ENCODE results near the gene ZNF462. TPM values are rescaled to one million over a fixed set of nuclear protein-coding genes. Genes with fewer than 3 reads are reported as not detected.

ZNF462 gene
- polyA plus RNA-seq, 2 of the 4 experiments (the other 2 are of a cell fraction): 2.4 to 3.9 TPM

GRCh38 chr9:106829666-106830408, 33.1 kb upstream of the ZNF462 start:
- TF ChIP-seq RAD21 (conservative IDR thresholded peaks at IDR 0.05 in 1 of 2, IDR thresholded peaks at IDR 0.05 in 1 of 2) (no peak), MAFK (IDR thresholded peaks at IDR 0.05; ENCODE audit: partially characterized antibody) (no peak), FOSL2 (IDR thresholded peaks at IDR 0.05) (no peak), FOSL2 (CRISPR knock-in tag; IDR thresholded peaks at IDR 0.05) (no peak)
- no peak overlapping the region for H3K4me3 ChIP-seq
- ChIA-PET POLR2A (no interaction called here), CTCF (interaction anchor here (1.1 kb wide), 1 partner anchor 12 kb away, joined by 3 read pairs; no protein-coding TSS in a partner anchor)
- 0 out of 3 replicates have a peak, but pooled peaks cover 3% of the 10 kb centered on the region for H3K9me3 ChIP-seq
- DNase-seq (ENCODE audit: low read depth in 1 of 2, low spot score in 1 of 2) (no peak), ATAC-seq (no peak), FAIRE-seq (no peak)
- no peak overlapping the region for H3K27ac ChIP-seq
- H3K4me2 ChIP-seq: no peak overlapping the region
- WGBS (ENCODE audit: missing lambda C conversion rate): 21% methylated on average over 2 of the region's 2 CpGs
- H3K4me1 ChIP-seq: no peaks in the 10 kb centered on the region

- Histone ChIP-seq H3K27ac (no peak overlapping the region), H3K9me3 (0 out of 3 replicates have a peak, but pooled peaks cover 3% of the 10 kb centered on the region), H3K4me3 (no peak overlapping the region), H3K4me1 (no peaks in the 10 kb centered on the region), H3K4me2 (no peak overlapping the region)
- DNase-seq (ENCODE audit: low read depth in 1 of 2, low spot score in 1 of 2): no peak
- POLR2A ChIA-PET: no interaction called here
- ATAC-seq: no peak
- CTCF ChIA-PET: no interaction called here
- FAIRE-seq: no peak
- WGBS (ENCODE audit: missing lambda C conversion rate): 34% methylated on average over 4 of the region's 4 CpGs
- TF ChIP-seq HOXB5 (CRISPR knock-in tag; IDR thresholded peaks at IDR 0.05) (no peak), CBX2 (IDR thresholded peaks at IDR 0.05; ENCODE audit: borderline replicate concordance, low read depth) (no peak), MAFK (IDR thresholded peaks at IDR 0.05; ENCODE audit: partially characterized antibody) (no peak), EHMT2 (IDR thresholded peaks at IDR 0.05; ENCODE audit: low read depth) (no peak), FOSL2 (IDR thresholded peaks at IDR 0.05) (no peak), FOSL2 (CRISPR knock-in tag; IDR thresholded peaks at IDR 0.05) (no peak), RFX5 (IDR thresholded peaks at IDR 0.05) (no peak), POLR2A (IDR thresholded peaks at IDR 0.05; ENCODE audit: low read length) (no peak), CHD2 (IDR thresholded peaks at IDR 0.05; ENCODE audit: low read length, partially characterized antibody) (no peak), EHF (CRISPR knock-in tag; IDR thresholded peaks at IDR 0.05) (no peak)
- TF ChIP-seq, protein P1, sequence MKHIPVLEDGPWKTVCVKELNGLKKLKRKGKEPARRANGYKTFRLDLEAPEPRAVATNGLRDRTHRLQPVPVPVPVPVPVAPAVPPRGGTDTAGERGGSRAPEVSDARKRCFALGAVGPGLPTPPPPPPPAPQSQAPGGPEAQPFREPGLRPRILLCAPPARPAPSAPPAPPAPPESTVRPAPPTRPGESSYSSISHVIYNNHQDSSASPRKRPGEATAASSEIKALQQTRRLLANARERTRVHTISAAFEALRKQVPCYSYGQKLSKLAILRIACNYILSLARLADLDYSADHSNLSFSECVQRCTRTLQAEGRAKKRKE (CRISPR knock-in tag; IDR thresholded peaks at IDR 0.05; ENCODE audit: low read depth): no peak
These were observed 32.3 kb upstream of the ZNF462 start for GRCh38 chr9:106830527-106831150.

DNA sequence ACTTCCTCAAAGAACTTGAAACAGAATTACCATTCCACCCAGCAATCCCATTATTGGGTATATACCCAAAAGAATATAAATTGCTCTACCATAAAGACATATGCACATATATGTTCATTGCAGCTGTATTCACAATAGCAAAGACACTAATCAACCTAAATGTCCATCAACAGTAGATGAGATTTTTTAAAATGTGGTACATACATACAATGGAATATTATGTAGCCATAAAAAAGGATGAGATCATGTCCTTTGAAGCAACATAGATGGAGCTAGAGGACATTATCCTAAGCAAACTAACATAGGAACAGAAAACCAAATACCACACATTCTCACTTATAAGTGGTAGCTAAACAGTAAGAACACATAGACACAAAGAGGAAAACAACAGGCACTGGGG, 28.1 kb upstream of the ZNF462 start:
- ChIA-PET POLR2A (no interaction called here), CTCF (no interaction called here)
- H3K4me3 ChIP-seq: no peak overlapping the region
- FAIRE-seq: no peak
- H3K4me2 ChIP-seq: no peak overlapping the region
- no peak overlapping the region for H3K27ac ChIP-seq
- TF ChIP-seq EP300 (IDR thresholded peaks at IDR 0.05): no peak
- no peak for TF ChIP-seq PHF8 (IDR thresholded peaks at IDR 0.05; ENCODE audit: borderline replicate concordance, low read depth)
- no peak for TF ChIP-seq ZFP36 (IDR thresholded peaks at IDR 0.05; ENCODE audit: borderline replicate concordance, partially characterized antibody)
- TF ChIP-seq, protein P2, sequence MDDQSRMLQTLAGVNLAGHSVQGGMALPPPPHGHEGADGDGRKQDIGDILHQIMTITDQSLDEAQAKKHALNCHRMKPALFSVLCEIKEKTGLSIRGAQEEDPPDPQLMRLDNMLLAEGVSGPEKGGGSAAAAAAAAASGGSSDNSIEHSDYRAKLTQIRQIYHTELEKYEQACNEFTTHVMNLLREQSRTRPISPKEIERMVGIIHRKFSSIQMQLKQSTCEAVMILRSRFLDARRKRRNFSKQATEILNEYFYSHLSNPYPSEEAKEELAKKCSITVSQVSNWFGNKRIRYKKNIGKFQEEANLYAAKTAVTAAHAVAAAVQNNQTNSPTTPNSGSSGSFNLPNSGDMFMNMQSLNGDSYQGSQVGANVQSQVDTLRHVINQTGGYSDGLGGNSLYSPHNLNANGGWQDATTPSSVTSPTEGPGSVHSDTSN (IDR thresholded peaks at IDR 0.05): no peak
- TF ChIP-seq, protein P1 (CRISPR knock-in tag; IDR thresholded peaks at IDR 0.05; ENCODE audit: low read depth): no peak
- no peak for TF ChIP-seq SMC3 (IDR thresholded peaks at IDR 0.05)
- no peak for TF ChIP-seq HOXA7 (CRISPR knock-in tag; IDR thresholded peaks at IDR 0.05)
- TF ChIP-seq KDM5A (IDR thresholded peaks at IDR 0.05): no peak
- TF ChIP-seq FOSB (CRISPR knock-in tag; IDR thresholded peaks at IDR 0.05): no peak
- no peak for TF ChIP-seq RARB (CRISPR knock-in tag; IDR thresholded peaks at IDR 0.05)
- TF ChIP-seq REST (IDR thresholded peaks at IDR 0.05): no peak
- TF ChIP-seq CEBPB (IDR thresholded peaks at IDR 0.05): no peak
- no peaks in the 10 kb centered on the region for H3K4me1 ChIP-seq
- 0 out of 3 replicates have a peak, but pooled peaks cover 3% of the 10 kb centered on the region for H3K9me3 ChIP-seq
- ATAC-seq: no peak
- no peak for DNase-seq (ENCODE audit: low read depth in 1 of 2, low spot score in 1 of 2)
